GM12872 (cell line): Measurements from ENCODE around the gene TMEM9B.
A peak's percentile ranks its signal among the peaks of the same experiment; 100 is the strongest.

Experiments used
- TF ChIP-seq, protein P1 (sequence below): IDR thresholded peaks from 3 replicates; pipeline ENCODE4 v1.5.1; 2011; ENCODE audit warnings: low read depth, mild to moderate bottlenecking, low read length, moderate library complexity; ENCODE audit not compliant: insufficient read depth

The TMEM9B gene

DNA sequence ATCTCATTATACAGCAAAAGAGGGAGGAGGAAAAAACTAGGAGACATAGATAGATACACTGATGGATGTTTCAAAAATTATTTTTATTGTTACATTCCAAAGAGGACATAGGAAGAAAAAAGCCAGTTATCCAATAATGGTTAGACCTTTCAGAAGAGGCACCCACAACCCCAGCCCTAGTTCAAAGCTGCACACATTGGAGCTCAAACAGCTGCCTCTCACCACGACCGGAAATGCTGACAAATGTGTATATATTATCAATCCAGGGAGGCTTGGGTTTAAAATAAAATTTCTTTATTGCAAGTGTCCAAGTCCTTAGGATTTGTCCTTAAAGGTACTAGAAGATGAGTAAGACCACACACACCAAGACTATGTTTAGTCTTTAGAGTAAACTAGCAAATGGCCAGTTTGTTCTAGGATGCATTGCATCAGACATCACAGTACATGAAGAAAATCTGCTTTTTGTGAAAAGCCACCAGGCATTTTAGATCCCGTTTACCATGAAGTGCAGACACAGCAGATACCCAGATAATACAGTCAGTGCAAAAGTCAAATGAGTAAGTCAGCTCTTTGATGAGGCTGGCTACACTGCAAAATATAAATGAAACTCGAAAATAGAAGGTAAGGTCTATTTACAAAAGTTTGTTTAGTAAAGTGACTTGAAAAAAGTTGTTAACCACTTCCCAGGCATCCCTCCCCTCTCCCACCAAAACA, 16.9 kb downstream of the TMEM9B start:
- TF ChIP-seq, protein P1, sequence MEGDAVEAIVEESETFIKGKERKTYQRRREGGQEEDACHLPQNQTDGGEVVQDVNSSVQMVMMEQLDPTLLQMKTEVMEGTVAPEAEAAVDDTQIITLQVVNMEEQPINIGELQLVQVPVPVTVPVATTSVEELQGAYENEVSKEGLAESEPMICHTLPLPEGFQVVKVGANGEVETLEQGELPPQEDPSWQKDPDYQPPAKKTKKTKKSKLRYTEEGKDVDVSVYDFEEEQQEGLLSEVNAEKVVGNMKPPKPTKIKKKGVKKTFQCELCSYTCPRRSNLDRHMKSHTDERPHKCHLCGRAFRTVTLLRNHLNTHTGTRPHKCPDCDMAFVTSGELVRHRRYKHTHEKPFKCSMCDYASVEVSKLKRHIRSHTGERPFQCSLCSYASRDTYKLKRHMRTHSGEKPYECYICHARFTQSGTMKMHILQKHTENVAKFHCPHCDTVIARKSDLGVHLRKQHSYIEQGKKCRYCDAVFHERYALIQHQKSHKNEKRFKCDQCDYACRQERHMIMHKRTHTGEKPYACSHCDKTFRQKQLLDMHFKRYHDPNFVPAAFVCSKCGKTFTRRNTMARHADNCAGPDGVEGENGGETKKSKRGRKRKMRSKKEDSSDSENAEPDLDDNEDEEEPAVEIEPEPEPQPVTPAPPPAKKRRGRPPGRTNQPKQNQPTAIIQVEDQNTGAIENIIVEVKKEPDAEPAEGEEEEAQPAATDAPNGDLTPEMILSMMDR = no peak

DNA sequence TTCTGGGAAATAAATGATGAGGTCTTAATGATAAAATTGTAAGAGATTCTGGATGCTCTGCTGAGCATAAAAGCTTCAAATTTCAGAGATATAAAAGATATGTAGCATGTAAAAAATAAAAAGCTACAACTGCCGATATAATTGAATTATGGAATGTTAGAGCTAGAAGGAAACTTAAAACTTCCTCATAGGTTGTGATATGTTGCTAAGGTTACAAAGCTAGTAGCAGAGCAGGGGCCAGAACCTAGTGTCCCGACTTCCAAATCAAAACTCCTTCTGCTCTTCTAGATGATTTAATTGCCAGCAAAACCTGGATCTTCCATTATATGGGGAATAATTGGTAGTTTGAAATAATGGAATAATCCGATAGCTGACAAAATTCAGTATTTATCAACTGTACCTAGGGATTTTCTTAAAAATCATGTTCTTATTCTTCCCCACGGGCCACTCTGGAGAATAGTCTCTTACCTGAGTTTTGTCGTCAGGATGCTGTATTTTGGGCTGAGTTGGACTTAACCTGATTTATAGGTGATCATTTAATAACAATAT, 21.6 kb downstream of the TMEM9B start, which contains the start of gene ASCL3:
Gene ASCL3, minus strand, starts transcription at position 499 of the 549 bp plus-strand sequence. CDS start 4,855 bp downstream, outside the sequence.
- TF ChIP-seq, protein P1 = no peak

DNA sequence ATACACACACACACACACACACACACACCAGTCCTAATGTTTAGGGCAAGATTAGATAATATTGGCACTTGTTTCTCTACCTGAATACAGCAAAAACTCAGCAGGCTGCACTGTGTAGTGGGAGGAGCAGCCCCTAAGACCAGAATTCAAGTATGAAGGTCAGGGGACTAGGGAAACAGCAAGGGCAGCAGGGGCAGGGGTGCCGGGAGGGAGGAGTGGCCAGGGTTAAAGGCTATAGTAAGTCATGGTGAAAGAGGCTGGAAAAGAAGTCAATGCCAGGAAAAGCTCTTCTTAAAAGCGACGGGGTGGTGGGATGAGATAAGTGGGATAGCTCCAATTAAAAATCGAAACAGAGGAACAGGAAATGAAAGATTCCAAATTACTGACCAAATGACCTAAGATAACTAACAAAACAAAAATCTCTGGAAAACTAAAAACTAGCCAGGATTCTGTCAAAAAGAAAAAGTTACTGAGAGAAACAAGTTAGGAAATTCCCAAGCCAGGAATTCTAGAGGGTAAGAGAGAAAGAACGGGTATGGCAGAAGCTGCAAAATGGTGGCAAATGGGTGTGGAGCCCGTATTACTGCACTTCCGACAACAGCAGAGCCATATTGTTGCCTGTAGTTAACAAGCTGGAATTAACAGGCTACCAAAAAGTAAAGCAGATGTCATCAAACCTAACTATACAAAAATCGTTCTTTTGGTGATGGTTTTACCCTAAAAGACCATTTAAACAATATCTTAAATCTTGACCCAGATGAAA, 22.7 kb downstream of the TMEM9B start:
- TF ChIP-seq, protein P1 = no peak

DNA sequence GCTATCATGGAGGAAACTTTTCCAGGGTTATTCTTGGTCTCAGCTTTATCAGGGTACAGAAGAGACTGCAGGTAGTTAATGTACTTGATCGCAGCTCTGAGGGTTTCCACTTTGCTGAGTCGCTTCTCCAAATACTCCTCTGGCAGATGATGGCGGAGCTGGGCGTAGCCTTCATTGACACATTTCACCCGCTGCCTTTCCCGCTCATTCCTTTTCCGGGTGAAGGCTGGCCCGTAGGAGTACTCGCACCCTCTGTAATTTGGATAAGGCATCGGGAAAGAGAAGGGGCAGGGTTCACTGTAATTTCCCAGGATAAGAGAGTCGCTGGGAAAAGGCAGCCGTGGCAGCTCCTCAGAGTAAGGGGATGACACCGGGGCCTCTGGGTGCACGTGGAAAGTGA, 26.6 kb downstream of the TMEM9B start:
- TF ChIP-seq, protein P1 = no peak

DNA sequence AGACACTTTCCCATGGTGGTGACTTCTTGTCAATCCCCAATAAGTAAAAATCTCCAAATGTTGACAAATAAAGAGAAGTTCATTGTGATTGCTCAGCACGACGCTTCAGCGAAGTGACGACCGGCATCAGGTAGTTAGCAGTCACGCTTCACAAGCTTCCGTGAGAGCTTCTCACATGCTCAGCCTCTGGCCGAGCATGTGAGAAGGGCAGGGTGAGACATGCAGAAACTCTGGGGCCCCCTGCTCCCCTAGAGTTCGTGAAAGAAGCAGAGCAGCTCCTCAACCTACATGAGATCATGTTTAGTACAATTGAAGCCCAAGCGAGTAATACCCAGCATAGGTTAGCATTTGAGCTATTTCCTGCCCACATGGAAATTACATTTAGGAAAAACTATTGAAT, 27.1 kb downstream of the TMEM9B start:
- TF ChIP-seq, protein P1 = no peak

DNA sequence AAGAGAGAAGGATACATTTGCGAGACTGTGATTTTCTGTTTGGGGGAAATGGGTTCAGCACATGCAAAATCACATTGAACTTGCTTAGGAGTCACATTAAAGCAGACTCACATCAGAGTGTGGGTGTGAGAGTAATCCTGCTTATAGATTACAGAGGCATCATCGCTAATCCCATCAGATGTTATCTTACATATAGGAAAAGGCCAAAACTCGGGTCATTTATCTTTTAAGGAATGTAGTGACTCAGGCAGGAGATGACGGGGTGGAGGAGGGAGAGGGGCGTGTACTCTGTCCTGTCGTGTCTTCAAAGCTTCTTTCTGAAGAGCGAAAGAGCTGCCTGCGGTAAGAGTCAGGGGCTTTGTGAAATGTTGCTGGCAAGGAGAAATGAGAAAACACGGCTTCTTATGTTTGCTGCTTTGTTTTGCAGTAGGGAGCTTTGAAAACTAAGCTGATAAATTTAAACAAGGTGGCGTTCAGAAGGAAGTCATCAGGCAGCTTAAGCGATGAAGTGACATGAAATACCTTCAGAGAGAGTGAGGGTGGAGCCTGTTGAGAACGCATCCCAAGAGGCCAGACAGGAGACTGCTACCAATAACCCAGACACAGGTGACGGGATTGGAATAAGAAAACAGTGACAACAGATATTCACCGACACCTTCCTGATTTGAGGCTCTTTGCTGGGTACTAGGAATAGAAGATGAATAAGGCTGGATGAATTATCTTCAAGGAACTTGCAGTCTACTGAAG, 29.3 kb downstream of the TMEM9B start:
- TF ChIP-seq, protein P1 = no peak

DNA sequence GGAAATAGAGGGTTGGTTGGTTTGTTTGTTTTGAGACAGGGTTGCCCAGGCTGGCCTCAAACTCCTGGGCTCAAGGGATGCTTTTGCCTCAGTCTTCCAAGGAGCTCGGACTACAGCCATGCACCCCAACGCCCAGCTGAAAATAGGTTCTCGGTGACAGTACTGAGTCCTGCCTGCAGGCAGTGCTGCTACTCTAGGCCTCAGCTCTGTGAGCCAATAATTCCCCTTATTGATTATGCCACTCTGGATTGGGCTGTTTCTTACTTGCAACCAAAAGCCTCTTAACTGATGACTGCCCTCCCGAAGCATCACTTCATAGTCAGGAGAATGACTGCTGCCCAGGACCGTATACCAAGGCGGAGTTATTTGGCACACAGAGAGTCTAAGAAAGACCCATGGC, 30.3 kb downstream of the TMEM9B start:
- TF ChIP-seq, protein P1 = 0 out of 3 replicates have a peak, but pooled peaks have one; percentile 17
